Measurements from ENCODE around the gene SMR3A. TPM values are rescaled to one million over a fixed set of nuclear protein-coding genes. Genes with fewer than 3 reads are reported as not detected.

SMR3A gene
- total RNA-seq, result not detected
- long read RNA-seq, result 0 reads

- DNase-seq (ENCODE audit: low spot score), result no peak
Observed at GRCh38 chr4:70360460-70360859, at the start of gene SMR3A. TSS of gene SMR3A (plus strand) at chr4:70360760. CDS start at chr4:70362116, 1,356 bp downstream.

DNA sequence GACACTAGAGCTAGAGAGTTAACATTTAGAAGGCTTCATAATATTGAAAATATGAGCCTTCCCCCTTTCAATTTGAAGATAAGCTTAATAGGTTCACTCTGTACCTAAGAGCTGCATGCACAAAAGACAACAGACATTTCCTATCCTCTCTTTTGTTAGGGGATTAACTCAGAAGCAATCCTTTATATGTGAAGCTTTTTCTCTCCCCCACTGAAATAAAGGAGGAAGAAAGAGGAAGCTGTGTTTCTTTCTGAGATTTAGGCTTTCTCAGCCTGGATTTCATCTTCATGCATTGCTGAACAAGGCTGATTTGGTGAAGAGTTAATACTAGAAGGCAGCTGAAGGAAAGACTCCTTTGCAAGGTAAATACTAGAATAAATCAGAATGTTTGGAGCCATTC, 46.8 kb upstream of the SMR3A start:
- DNase-seq (ENCODE audit: low spot score), result no peak

DNA sequence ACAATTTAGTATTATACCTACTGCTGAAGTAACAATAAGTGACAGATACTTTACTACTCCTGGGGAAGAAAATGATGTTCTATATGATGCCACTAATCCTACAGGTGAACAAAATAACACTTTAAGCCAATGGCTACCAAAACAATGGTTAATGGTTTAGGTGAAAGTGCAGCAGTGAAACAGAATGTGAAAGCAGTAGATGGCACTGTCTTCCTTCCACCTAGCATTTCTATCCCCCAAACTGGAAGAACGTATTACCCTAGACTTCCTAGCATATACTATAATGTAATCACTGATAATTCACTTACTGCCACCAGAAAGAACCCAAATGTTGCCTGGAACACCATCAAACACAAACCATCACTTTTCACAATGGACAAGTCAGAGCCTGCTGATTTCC, 44.6 kb upstream of the SMR3A start:
- DNase-seq (ENCODE audit: low spot score), result no peak

GRCh38 chr4:70326052-70326451, 34.5 kb upstream of the SMR3A start:
- no peak for DNase-seq (ENCODE audit: low spot score)

DNA sequence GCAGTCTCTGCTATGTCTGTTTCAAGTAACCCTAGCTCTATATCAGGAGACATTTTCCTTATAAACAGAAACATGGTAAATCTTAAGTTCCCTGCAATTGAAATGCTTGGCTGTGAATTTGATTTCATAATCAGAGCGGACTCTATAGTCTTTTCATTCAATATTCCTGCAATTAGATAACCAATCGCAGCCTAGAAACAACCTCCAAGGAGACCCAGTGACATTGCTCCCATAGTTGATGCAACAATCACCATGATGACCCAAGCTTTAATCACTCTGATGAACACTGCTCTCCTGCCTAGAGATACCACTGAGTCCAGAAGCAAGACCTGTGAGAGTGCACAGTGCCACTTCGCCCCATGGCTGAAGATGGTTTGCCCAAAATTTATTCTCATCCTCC, 25.9 kb upstream of the SMR3A start, which contains the start of gene CABS1:
Gene CABS1 (plus strand): TSS at position 301 of the 400 bp plus-strand sequence. CDS start 59 bp downstream, at position 360.
- DNase-seq (ENCODE audit: low spot score), result no peak

GRCh38 chr4:70336043-70336442, 24.5 kb upstream of the SMR3A start:
- no peak for DNase-seq (ENCODE audit: low spot score)

DNA sequence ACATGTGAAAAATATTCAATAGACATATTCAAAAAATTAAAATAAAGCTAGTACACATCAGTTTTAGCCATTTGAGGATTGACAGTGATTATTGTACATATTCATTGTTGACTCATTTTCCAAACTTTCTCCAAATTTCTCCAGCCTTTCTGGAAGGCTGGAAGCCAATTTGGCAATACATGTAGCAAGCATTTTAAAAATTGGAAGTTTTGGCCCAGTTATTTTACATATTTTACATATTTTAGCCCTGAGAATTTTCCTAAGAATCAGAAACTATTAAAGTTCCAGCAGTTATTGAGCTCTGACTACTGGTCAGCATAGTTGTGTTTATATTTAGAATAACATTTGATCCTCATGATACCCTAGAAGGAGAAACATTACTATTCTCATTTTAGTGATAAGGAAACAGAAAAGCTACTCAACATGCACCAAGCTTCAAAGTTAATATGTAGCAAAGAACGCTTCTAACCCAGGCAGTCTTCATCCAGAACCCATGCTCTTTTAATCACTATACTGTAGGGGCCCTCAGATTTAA, 22.6 kb upstream of the SMR3A start:
- no peak for DNase-seq (ENCODE audit: low spot score)

GRCh38 chr4:70356185-70356584, 4.4 kb upstream of the SMR3A start:
- DNase-seq (ENCODE audit: low spot score), result no peak

DNA sequence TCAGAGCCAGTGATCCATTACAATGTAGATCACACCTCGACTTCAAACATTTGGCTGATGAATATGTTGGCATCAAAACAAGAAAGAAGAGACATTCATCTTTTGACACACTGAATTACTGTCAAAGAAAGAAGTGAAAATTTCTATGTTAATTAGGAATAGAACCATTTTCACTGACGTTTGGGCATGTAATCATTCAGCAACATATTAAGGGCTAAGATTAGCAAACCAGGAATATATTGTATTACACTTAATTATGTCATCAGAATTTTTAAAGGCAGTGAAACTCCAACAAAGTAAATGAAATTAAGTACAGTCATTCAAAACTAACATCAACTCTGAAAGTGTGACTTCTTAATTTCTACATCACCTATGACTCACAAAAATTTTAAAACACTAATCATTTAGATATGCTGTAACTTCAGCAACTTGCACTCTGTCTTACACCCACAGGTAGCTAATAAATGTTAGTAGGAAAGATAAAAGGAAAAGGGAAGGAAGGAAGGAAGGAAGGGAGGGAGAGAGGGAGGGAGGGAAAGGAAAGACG, 1.4 kb upstream of the SMR3A start:
- no peak for DNase-seq (ENCODE audit: low spot score)

DNA sequence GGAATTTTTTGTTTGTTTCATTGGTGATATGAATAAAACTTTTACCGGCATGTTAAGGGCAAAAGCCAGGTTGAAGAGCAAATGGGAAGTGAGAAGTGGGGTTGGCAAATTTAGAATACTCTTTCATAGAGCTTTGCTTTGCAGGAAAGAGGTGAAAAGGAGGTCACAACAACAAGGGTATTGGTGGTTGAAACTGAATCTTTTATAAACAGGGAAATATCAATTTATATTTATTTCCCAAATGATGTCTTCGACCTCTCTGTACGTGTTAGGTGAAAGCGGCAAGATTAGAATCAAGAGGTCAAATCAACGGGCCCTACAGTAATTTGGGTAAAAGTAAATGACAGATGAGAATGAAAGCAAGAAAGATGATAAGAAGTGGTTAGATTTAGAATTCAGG, 3.4 kb downstream of the SMR3A start:
- no peak for DNase-seq (ENCODE audit: low spot score)

DNA sequence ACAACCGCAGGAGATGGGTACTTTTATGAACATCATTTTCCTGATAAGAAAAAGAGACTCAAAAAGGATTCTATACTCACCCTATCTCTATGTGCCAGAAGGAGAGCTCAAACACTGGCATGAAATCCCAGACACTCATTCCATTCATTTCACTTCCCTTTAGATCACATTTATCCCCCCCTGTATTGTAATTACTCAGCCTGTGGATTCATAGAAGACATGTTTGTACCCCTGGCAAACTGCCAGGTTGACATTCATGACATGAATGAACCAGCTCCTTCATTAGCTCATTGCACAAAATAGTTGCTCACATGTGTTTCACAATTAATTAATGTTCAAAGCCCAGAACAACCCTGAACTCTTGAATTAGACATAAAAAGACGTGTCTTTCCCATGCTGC, 4.9 kb downstream of the SMR3A start:
- DNase-seq (ENCODE audit: low spot score), result no peak

- no peak for DNase-seq (ENCODE audit: low spot score)
Observed at GRCh38 chr4:70367813-70368212, 7.3 kb downstream of the SMR3A start.

GRCh38 chr4:70371987-70372386, 11.4 kb downstream of the SMR3A start:
- DNase-seq (ENCODE audit: low spot score), result no peak

DNA sequence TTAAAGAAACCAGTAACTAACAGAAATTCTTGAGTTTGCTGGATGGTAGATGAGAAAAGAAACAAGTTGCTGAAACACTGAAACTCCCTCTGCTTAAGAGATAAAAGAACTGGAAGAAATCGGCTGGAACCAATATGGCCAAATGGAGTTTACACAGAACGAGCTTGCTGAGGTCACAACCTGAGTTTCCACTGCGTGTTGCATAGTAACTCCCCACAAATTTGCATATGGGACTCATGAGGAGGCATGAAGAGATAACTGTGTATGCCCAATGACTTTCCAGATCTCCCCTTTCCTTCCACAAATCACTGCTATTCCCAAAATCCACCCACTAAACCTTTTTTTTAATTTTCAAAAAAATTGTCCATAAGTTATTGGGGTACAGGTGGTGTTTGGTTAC, 12.2 kb downstream of the SMR3A start:
- DNase-seq (ENCODE audit: low spot score), result no peak

- no peak for DNase-seq (ENCODE audit: low spot score)
Observed at GRCh38 chr4:70380578-70380977, 20.0 kb downstream of the SMR3A start.

DNA sequence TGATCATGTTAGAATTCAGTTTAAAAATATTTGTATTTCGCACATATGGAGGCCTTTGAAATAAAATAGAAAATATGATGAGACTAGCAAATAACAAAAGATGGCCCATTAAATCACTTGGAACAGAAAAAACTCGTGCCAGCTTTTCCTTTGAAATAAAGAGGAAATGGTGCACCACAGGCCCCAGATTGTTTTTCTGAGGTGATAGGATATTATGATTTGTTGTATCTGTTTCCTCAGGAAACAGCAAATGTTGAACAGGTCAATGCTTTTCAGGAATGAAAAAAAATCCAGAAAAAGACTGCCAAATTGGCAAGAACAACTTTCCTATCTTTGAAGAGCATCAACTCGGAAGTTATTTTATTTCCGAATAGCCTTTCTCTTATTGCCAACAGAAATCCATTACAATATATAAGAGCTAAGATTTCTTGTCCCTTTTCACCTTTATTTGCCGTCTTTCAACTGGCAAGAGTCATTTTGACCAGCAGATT, 22.2 kb downstream of the SMR3A start, which contains the start of gene SMR3B:
Gene SMR3B (plus strand): TSS at position 441 of the 491 bp plus-strand sequence. CDS start 1,380 bp downstream, outside the sequence.
- DNase-seq (ENCODE audit: low spot score), result no peak

DNA sequence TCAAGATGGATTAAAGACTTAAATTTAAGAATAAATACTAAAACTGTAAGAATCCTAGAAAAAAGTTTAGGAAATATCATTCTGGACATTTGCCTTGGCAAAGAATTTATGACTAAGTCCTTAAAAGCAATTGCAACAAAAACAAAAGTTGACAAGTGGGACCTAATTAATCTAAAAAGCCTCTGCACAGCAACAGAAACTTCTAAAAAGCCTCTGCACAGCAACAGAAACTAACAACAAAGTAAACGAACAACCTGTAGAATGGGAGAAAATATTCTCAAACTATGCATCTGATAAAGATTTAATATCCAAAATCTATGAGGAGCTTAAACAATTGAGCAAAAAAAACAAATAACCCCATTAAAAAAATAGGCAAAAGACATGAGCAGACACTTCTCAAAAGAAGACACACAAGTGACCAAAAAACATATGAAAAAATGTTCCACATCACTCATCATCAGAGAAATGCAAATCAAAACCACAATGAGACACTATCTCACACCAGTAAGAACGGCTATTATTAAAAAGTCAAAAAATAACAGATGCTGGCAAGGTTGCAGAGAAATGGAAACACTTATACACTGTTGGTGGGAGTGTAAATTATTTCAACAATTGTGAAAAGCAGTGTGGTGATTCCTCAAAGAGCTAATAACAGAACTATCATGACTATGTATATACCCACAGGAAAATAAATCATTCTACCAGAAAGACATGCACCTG, 31.7 kb downstream of the SMR3A start:
- no peak for DNase-seq (ENCODE audit: low spot score)

DNA sequence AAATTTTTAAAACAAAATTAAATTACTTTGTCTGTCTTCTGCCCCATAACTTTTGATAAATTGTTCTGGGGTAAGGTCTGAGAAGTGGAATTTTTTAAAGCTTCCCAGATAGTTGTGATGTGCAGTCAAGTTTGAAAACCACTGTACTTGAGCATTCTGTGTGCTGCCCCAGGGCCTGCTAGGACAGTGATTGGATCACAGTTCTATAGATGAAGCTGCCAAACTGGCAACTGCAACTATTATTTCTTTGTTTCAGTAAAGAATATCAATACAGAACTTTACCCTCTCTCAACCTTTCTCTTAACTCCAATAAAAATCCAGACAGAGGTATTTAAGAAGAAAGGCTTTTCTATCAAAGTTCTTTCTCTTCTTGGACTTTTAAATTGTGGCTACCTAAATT, 37.0 kb downstream of the SMR3A start, which contains the start of gene OPRPN:
Gene OPRPN (plus strand): TSS at position 361 of the 400 bp plus-strand sequence. CDS start 1,346 bp downstream, outside the sequence.
- DNase-seq (ENCODE audit: low spot score), result no peak

- no peak for DNase-seq (ENCODE audit: low spot score)
Observed at GRCh38 chr4:70399319-70399718, 38.8 kb downstream of the SMR3A start.

- DNase-seq (ENCODE audit: low spot score), result no peak
Observed at GRCh38 chr4:70402762-70403161, 42.2 kb downstream of the SMR3A start.

GRCh38 chr4:70405765-70406164, 45.2 kb downstream of the SMR3A start:
- no peak for DNase-seq (ENCODE audit: low spot score)
